PC-3 (cell line): ENCODE data around the gene ASB12. TPM values are rescaled to one million over a fixed set of nuclear protein-coding genes. Genes with fewer than 3 reads are reported as not detected.
"Not testable (repeated sequence)": the region's sequence is repeated elsewhere in the genome, so short reads cannot be mapped to it uniquely, and the experiment has no call there.

ENCODE experiments used
- ATAC-seq: fragments of 200-7000 bp; cut with Tn5 transposase; 2 replicates; pipeline ENCODE4 v1.9.1; 2020; ENCODE audit warnings: mild to moderate bottlenecking, moderate library complexity
- BruUV-seq: library from RNA; stranded (reverse); fragments of 400-500 nt; replicated peaks from 2 replicates; lab custom pipeline; 2021; lab: Mats Ljungman, UMichigan
- CTCF ChIA-PET: fragments of 300-600 bp; sonication (Branson Sonifier 250); formaldehyde crosslinking; loops from one replicate; lab custom pipeline; 2022; ENCODE audit warnings: antibody characterized with exemption; lab: Charles Lee
- POLR2A ChIA-PET: fragments of 300-600 bp; sonication (Branson Sonifier 250); formaldehyde crosslinking; loops from one replicate; lab custom pipeline; 2022; ENCODE audit warnings: antibody characterized with exemption; ENCODE audit not compliant: unreplicated experiment; lab: Charles Lee
- DNase-seq: peaks from one replicate; pipeline ENCODE4 v3.0.0-alpha.2; 2015
- H2AFZ ChIP-seq: fragments of 300-600 bp; sonication (generic); 2 replicates; pipeline ENCODE4 v1.6.0; 2016; ENCODE audit warnings: antibody characterized with exemption, low read length
- H3F3A ChIP-seq: fragments of 300-600 bp; sonication (generic); one replicate; pipeline ENCODE4 v1.6.0; 2017; ENCODE audit warnings: antibody characterized with exemption, low read length, control low read depth, mild to moderate bottlenecking; ENCODE audit not compliant: unreplicated experiment
- H3K27ac ChIP-seq: fragments of 300-600 bp; sonication (generic); 2 replicates; pipeline ENCODE4 v1.5.1; 2016; ENCODE audit warnings: mild to moderate bottlenecking, low read length
- H3K27me3 ChIP-seq: fragments of 300-600 bp; sonication (generic); 2 replicates; pipeline ENCODE4 v1.6.1; 2016; ENCODE audit warnings: low read length, mixed read lengths
- H3K36me3 ChIP-seq: fragments of 300-600 bp; sonication (generic); 2 replicates; pipeline ENCODE4 v1.6.1; 2016; ENCODE audit warnings: low read depth, mixed run types, low read length, mixed read lengths
- H3K4me1 ChIP-seq: fragments of 300-600 bp; sonication (generic); 2 replicates; pipeline ENCODE4 v1.5.1; 2016; ENCODE audit warnings: low read length; ENCODE audit not compliant: insufficient read depth
- H3K4me2 ChIP-seq: fragments of 300-600 bp; sonication (generic); 2 replicates; pipeline ENCODE4 v1.6.0; 2016; ENCODE audit warnings: low read length
- H3K4me3 ChIP-seq: fragments of 300-600 bp; sonication (generic); 2 replicates; pipeline ENCODE4 v1.5.1; 2016; ENCODE audit warnings: mild to moderate bottlenecking, low read length, mixed read lengths
- H3K79me2 ChIP-seq: fragments of 300-600 bp; sonication (generic); 2 replicates; pipeline ENCODE4 v1.6.1; 2017; ENCODE audit warnings: low read length, mixed read lengths
- H3K9ac ChIP-seq: fragments of 300-600 bp; sonication (generic); 2 replicates; pipeline ENCODE4 v1.6.0; 2016; ENCODE audit warnings: mild to moderate bottlenecking, low read length
- H3K9me2 ChIP-seq: fragments of 300-600 bp; sonication (generic); replicated peaks from 2 replicates; pipeline ENCODE4 v1.6.1; 2016; ENCODE audit warnings: mixed run types, low read length, mixed read lengths
- H3K9me3 ChIP-seq: fragments of 300-600 bp; sonication (generic); 2 replicates; pipeline ENCODE4 v1.6.1; 2016; ENCODE audit warnings: low read length, mixed read lengths
- H4K20me1 ChIP-seq: fragments of 300-600 bp; sonication (generic); 2 replicates; pipeline ENCODE4 v1.6.1; 2016; ENCODE audit warnings: low read length, mixed read lengths
- CTCF ChIP-seq: fragments of 300-600 bp; sonication (generic); conservative IDR thresholded peaks from 2 replicates; pipeline ENCODE4 v1.5.1; 2017; ENCODE audit warnings: antibody characterized with exemption, low read depth, mild to moderate bottlenecking, low read length
- EZH2 ChIP-seq: fragments of 300-600 bp; sonication (generic); IDR thresholded peaks from one replicate; pipeline ENCODE4 v1.6.1; 2017; ENCODE audit warnings: antibody characterized with exemption, mild to moderate bottlenecking, low read length; ENCODE audit not compliant: unreplicated experiment
- EZH2phosphoT487 ChIP-seq: fragments of 300-600 bp; sonication (generic); IDR thresholded peaks from 2 replicates; pipeline ENCODE4 v1.6.1; 2018; ENCODE audit warnings: mild to moderate bottlenecking, antibody characterized with exemption, low read length, borderline replicate concordance
- intact Hi-C: fragments of 100-400 bp; cut with micrococcal nuclease; formaldehyde crosslinking; loops from 2 replicates; pipeline ENCODE4 v1.9.0; 2023
- total RNA-seq: library from RNA; depleted of rRNA; stranded (reverse); fragments of >200 nt; gene quantifications from 2 replicates; pipeline ENCODE4 v1.2.3, GENCODE V29; 2014

The ASB12 gene
- total RNA-seq, 1 experiment from 2014 or later = not detected

- POLR2A ChIA-PET = no interaction called here
- no TSS peak for BruUV-seq
- no peaks in the 10 kb centered on the region for H3K9me3 ChIP-seq
- H3K9me2 ChIP-seq = no peaks in the 10 kb centered on the region
- no peaks in the 10 kb centered on the region for H3K27me3 ChIP-seq
- H3K27ac ChIP-seq = no peak overlapping the region
- no peak for TF ChIP-seq EZH2
- TF ChIP-seq EZH2phosphoT487 = no peak
- TF ChIP-seq CTCF = no peak
- no peaks in the 10 kb centered on the region for H4K20me1 ChIP-seq
- no peak for ATAC-seq
- no peak overlapping the region for H2AFZ ChIP-seq
- no peaks in the 10 kb centered on the region for H3K36me3 ChIP-seq
- CTCF ChIA-PET = no interaction called here
- no peak overlapping the region for H3K4me3 ChIP-seq
- H3K4me2 ChIP-seq = no peak overlapping the region
- no peaks in the 10 kb centered on the region for H3K4me1 ChIP-seq
- intact Hi-C loops = no loop called here
- no peaks in the 10 kb centered on the region for H3K79me2 ChIP-seq
- H3F3A ChIP-seq = no peaks in the 10 kb centered on the region
- no peak overlapping the region for H3K9ac ChIP-seq
- no peak for DNase-seq
Observed at GRCh38 chrX:64218023-64218422, 12.4 kb downstream of the ASB12 start.

- H3K27me3 ChIP-seq, H3K4me3 ChIP-seq, H4K20me1 ChIP-seq, POLR2A ChIA-PET, H3K9ac ChIP-seq, H3K79me2 ChIP-seq, H3K9me3 ChIP-seq, H3K36me3 ChIP-seq, CTCF ChIA-PET, intact Hi-C loops, H2AFZ ChIP-seq, BruUV-seq, ATAC-seq, H3K4me1 ChIP-seq, H3K4me2 ChIP-seq, H3K9me2 ChIP-seq, H3K27ac ChIP-seq, DNase-seq, H3F3A ChIP-seq: not testable (repeated sequence)
Observed at GRCh38 chrX:64213989-64214388, 16.4 kb downstream of the ASB12 start.

GRCh38 chrX:64206556-64207162 lies 23.7 kb downstream of the ASB12 start:
- Histone ChIP-seq H3F3A (no peaks in the 10 kb centered on the region), H3K4me1 (peaks cover 17% of the 10 kb centered on the region), H3K27ac (peak overlapping the region; percentile 88), H3K4me3 (peak overlapping the region; percentile 88), H3K27me3 (no peaks in the 10 kb centered on the region), H3K4me2 (peak overlapping the region; percentile 95), H2AFZ (peak overlapping the region; percentile 98), H3K9me2 (no peaks in the 10 kb centered on the region), H3K9me3 (no peaks in the 10 kb centered on the region), H3K79me2 (peaks cover 20% of the 10 kb centered on the region), H3K9ac (peak overlapping the region; percentile 86), H4K20me1 (no peaks in the 10 kb centered on the region), H3K36me3 (no peaks in the 10 kb centered on the region)
- intact Hi-C loops = loop anchor here (5.0 kb wide), 1 partner anchor 186 kb away; no protein-coding TSS in a partner anchor
- no TSS peak for BruUV-seq
- TF ChIP-seq EZH2 = no peak
- TF ChIP-seq CTCF = no peak
- no peak for TF ChIP-seq EZH2phosphoT487
- ATAC-seq (no peak), DNase-seq (no peak)
- CTCF ChIA-PET = interaction anchor here (0.6 kb wide), 1 partner anchor 828 kb away, joined by 3 read pairs; the partner anchor contains the start of gene ZC3H12B
- POLR2A ChIA-PET = no interaction called here
